GM19438 (cell line): ENCODE results near the gene FAM83F.

Source experiments
- ATAC-seq: cut with Tn5 transposase; IDR thresholded peaks from one replicate; pipeline ENCODE4 v1.9.1; 2021; ENCODE audit warnings: low read depth; ENCODE audit not compliant: unreplicated experiment

Gene FAM83F

GRCh38 chr22:40054486-40054885, 59.7 kb downstream of the FAM83F start:
- no peak for ATAC-seq

- ATAC-seq, result no peak
These were observed 60.6 kb downstream of the FAM83F start for GRCh38 chr22:40055143-40055883.

- ATAC-seq, result no peak
These were observed 61.4 kb downstream of the FAM83F start for GRCh38 chr22:40056154-40056553.

- no peak for ATAC-seq
These were observed 61.8 kb downstream of the FAM83F start for GRCh38 chr22:40056559-40056958.

- ATAC-seq, result no peak
These were observed 62.9 kb downstream of the FAM83F start for GRCh38 chr22:40057652-40058051.

GRCh38 chr22:40058265-40058664, 63.5 kb downstream of the FAM83F start:
- no peak for ATAC-seq

GRCh38 chr22:40065981-40066380, 71.2 kb downstream of the FAM83F start:
- no peak for ATAC-seq

GRCh38 chr22:40067639-40068038, 72.9 kb downstream of the FAM83F start:
- no peak for ATAC-seq

- no peak for ATAC-seq
These were observed 75.9 kb downstream of the FAM83F start for GRCh38 chr22:40070701-40071100.

- ATAC-seq, result no peak
These were observed 77.0 kb downstream of the FAM83F start for GRCh38 chr22:40071720-40072119.

GRCh38 chr22:40076702-40077645, 82.2 kb downstream of the FAM83F start:
- ATAC-seq, result no peak

- no peak for ATAC-seq
These were observed 82.9 kb downstream of the FAM83F start for GRCh38 chr22:40077646-40078016.

GRCh38 chr22:40081662-40082061, 86.9 kb downstream of the FAM83F start:
- ATAC-seq, result no peak

- no peak for ATAC-seq
These were observed 87.4 kb downstream of the FAM83F start for GRCh38 chr22:40082184-40082583.

GRCh38 chr22:40083794-40084193, 89.0 kb downstream of the FAM83F start:
- ATAC-seq, result no peak

- no peak for ATAC-seq
These were observed 89.5 kb downstream of the FAM83F start for GRCh38 chr22:40084246-40084645.

- no peak for ATAC-seq
These were observed 94.1 kb downstream of the FAM83F start for GRCh38 chr22:40088818-40089217.
